NOMO-1 treated with dmso at 0.1 percent for 144 hours (cell line): Measurements from ENCODE around the gene KLRK1.
A peak's percentile ranks its signal among the peaks of the same experiment; 100 is the strongest.
"Not testable (repeated sequence)": the region's sequence is repeated elsewhere in the genome, so short reads cannot be mapped to it uniquely, and the experiment has no call there.

Source experiments
- DNase-seq: peaks from one replicate; lab custom pipeline; 2025; ENCODE audit not compliant: unreplicated experiment; lab: John Stamatoyannopoulos, UW

KLRK1 gene

GRCh38 chr12:10389904-10390303, at the start of gene KLRK1:
Gene KLRK1, minus strand, starts transcription at chr12:10390041. Its CDS starts 1,231 bp downstream, at chr12:10388810.
- DNase-seq, result no peak

DNA sequence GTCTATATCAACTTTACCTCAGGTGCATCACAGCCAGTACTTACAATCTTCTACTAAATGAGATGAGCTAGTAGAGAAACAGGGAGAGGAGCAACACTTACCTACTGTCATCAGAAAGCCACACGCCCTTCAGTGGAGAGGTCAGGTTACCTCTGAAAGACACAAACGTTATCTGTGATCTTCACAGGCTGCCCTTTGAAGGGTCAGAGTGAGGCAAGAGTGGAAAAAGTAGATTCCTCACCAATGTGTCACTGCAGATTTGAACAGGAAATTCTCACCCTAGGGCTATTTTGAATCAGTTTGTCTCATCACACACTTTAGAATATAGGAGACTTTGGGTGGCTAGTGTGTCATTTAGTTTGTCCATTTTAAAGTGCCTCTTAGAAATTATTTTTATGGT, 47.8 kb upstream of the KLRK1 start:
- DNase-seq, result not testable (repeated sequence)

- peak; percentile 2 for DNase-seq
These were observed 46.0 kb upstream of the KLRK1 start, which contains the start of gene KLRC2 for GRCh38 chr12:10435816-10436215. Gene KLRC2, minus strand, starts transcription at chr12:10436010. Its CDS starts 24 bp downstream, at chr12:10435986.

- DNase-seq, result not testable (repeated sequence)
These were observed 40.8 kb upstream of the KLRK1 start for GRCh38 chr12:10430623-10431022.

GRCh38 chr12:10425938-10426337, 36.1 kb upstream of the KLRK1 start:
- DNase-seq, result not testable (repeated sequence)

DNA sequence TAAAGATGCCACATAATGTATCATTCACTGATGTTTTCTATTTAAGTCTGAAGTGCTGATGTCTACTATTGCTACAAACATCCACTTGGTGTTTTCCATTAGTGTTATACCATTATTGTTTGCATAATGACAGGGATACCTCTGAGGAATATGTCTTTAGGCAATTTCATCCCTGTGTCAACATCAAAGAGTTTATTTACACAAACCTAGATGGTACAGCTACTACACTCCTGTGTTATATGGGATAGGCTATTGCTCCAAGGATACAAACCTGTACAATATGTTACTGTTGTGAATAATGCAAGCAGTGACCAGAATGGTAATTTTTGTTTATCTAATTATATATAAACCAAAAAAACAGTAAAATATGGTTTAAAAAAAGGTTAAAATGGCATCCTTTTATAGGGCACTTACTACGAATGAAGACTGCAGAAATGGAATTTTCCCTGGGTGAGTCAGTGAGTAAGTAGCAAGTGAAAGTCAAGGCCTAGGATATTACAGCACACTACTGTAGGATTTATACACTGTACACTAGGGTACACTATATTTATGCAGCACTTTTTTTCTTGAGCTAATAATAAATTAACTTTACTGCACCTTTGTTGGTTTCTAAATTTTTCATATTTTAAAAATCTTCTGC, 34.5 kb upstream of the KLRK1 start:
- DNase-seq, result not testable (repeated sequence)

- DNase-seq, result not testable (repeated sequence)
These were observed 32.3 kb upstream of the KLRK1 start for GRCh38 chr12:10422159-10422558.

- not testable (repeated sequence) for DNase-seq
These were observed 30.5 kb upstream of the KLRK1 start, which contains the start of gene KLRC3 for GRCh38 chr12:10420334-10420733. Gene KLRC3, minus strand, starts transcription at chr12:10420595. Its CDS starts 45 bp downstream, at chr12:10420550.

GRCh38 chr12:10409392-10409791, 19.6 kb upstream of the KLRK1 start, which contains the start of gene KLRC4:
Gene KLRC4, minus strand, starts transcription at chr12:10409757. Its CDS starts 182 bp downstream, at chr12:10409575.
- DNase-seq, result no peak

GRCh38 chr12:10408842-10409241, 19.0 kb upstream of the KLRK1 start:
- no peak for DNase-seq

- DNase-seq, result peak; percentile 67
These were observed 16.9 kb upstream of the KLRK1 start for GRCh38 chr12:10406725-10407124.

- DNase-seq, result no peak
These were observed 15.5 kb upstream of the KLRK1 start for GRCh38 chr12:10405294-10405693.

DNA sequence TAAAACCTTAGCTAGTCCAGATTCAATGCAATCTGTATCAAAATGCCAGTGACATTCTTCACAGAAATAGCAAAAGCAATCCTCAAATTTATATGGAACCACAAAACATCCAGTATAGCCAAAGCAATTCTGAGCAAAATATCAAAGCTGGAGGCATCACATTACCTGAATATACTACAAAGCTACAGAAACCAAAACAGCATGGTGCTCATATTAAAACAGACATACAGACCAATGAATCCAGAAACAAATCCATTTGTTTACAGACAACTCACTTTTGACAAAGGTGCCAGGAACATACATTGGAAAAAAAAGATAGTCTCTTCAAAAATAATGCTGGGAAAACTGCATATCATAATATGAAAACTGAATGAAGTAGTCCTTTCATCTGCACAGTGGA, 15.0 kb upstream of the KLRK1 start:
- DNase-seq, result no peak

- DNase-seq, result no peak
These were observed 11.0 kb upstream of the KLRK1 start for GRCh38 chr12:10400829-10401228.

DNA sequence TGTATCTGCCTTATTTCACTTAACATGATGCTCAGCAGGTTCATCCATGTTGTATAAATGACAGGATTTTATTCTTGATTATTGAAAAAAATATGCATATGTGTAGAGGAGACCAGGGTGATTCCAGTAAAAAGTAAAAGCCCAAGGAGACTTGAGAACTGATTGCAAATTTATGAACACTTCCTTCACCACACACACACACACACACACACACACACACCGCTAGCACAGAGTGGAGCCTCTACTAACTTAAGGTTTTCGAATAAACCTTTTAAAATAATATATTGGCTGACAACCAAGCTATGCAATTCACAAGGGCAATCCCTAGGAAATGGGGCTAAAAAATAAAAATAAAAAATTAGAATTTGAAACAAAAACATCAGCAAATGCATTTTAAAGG, 8.3 kb upstream of the KLRK1 start:
- no peak for DNase-seq

DNA sequence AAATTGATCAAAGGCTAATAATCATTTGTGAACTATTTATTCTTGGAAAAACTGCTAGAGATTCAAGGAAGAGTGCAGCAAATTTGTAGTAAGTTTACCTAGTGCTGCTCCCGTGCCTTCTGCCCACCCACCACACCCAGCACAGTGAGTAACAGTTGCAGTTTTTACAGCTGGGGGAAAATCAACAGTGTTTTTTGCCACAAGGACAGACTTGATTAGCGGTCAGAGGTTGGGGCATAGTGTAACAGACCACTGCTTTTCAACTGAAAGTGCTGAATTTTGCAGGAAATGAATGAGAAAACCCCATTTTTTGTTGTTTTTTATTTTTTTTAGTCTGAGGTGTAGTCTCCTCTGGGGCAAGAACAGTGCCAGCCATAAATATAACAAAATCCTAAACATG, 7.5 kb upstream of the KLRK1 start:
- no peak for DNase-seq

GRCh38 chr12:10396176-10396575, 6.3 kb upstream of the KLRK1 start:
- not testable (repeated sequence) for DNase-seq

DNA sequence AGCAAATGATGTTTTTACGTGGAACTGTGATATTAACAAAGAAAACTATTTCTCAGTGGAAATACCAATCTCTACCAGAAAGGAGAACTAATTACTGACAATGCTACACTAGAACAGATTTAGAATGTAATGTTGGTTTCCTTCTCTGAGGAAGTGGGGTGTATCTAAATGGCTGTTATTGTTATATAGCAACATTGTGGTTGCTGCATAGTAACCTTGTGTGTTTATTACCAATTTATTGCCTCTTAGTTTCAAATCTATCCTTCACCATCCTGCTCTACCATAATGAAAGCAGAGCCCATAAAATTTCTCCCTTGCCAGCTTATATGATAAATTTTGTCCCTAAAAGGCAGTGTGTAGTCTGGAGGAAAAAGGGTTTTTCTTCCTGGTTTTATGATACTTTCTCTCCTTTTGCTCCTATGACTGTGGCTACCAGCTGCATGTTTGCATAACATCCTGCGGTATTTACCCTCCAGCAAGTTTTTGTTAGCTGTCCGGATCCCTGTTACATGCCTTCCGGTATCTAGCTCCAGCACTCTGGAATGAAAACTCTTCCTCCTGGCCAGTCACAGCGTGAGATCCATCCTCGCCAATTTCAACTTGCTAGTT, 5.7 kb upstream of the KLRK1 start:
- DNase-seq, result peak; percentile 56

DNA sequence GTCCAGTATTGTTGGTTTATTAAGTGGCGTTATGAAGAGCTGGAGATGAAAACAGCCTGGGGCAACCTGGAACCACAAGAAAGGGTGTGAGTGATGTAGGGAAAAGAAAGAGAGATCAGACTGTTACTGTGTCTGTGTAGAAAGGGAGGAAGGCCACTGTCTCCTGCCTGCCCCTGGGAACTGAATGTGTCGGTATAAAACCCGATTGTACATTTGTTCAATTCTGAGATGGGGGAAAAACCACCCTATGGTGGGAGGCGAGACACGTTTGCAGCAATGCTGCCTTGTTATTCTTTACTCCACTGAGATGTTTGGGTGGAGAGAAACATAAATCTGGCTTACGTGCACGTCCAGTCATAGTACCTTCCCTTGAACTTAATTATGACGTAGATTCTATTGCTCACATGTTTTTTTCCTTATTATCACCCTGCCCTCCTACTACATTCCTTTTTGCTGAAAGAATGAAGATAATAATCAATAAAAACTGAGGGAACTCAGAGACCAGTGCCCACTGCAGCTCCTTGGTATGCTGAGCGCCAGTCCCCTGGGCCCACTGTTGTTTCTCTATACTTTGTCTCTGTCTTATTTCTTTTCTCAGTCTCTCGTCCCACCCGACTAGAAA, 4.8 kb upstream of the KLRK1 start:
- not testable (repeated sequence) for DNase-seq

- DNase-seq, result no peak
These were observed 3.5 kb upstream of the KLRK1 start for GRCh38 chr12:10393291-10393690.

DNA sequence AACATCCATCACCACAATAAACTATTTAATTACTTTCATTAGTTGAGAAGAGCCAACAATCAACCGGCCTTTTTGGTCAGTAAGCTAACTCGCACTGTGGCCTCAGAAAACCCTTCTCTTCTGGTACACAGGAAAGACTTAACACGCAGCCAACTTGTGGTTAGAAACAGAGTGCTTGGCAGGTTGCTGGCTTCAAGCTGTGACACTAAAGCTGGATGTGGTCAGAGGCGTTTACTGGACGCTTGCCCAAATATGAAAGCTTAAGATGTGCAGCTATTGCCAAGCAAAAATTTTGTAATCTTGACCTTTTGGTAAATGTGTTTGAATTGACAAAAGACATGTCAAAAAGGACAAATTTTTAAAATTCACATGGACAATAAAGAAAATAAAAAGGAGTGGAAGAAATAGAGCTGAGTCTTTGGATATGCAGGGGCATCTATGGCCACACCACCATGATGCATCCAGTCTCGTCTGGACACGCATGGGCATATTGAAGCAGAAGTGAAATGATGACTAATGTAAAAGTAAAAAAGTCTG, 2.6 kb upstream of the KLRK1 start:
- DNase-seq, result peak; percentile 51

- DNase-seq, result not testable (repeated sequence)
These were observed 1.1 kb upstream of the KLRK1 start for GRCh38 chr12:10390991-10391390.
